Measurements from ENCODE around the gene CACNA2D3. TPM values are rescaled to one million over a fixed set of nuclear protein-coding genes. Genes with fewer than 3 reads are reported as not detected.

CACNA2D3 gene
- total RNA-seq, 1 experiment from 2014 or later: 6.1 TPM

- no peak for DNase-seq (ENCODE audit: low read depth)
- in situ Hi-C loops (cut with HindIII; ENCODE audit: low pct_unique_long_range_greater_than_20kb, low sequenced_read_pairs): no loop called here
Observed at GRCh38 chr3:54123003-54123775, 837 bp downstream of the CACNA2D3 start.

GRCh38 chr3:54123776-54124196, 1.4 kb downstream of the CACNA2D3 start:
- in situ Hi-C loops (cut with HindIII; ENCODE audit: low pct_unique_long_range_greater_than_20kb, low sequenced_read_pairs): no loop called here
- no peak for DNase-seq (ENCODE audit: low read depth)

- DNase-seq (ENCODE audit: low read depth): no peak
- in situ Hi-C loops (cut with HindIII; ENCODE audit: low pct_unique_long_range_greater_than_20kb, low sequenced_read_pairs): no loop called here
Observed at GRCh38 chr3:54125300-54125699, 2.9 kb downstream of the CACNA2D3 start.

- in situ Hi-C loops (cut with HindIII; ENCODE audit: low pct_unique_long_range_greater_than_20kb, low sequenced_read_pairs): no loop called here
- no peak for DNase-seq (ENCODE audit: low read depth)
Observed at GRCh38 chr3:54126551-54126950, 4.2 kb downstream of the CACNA2D3 start.

GRCh38 chr3:54127499-54128056, 5.2 kb downstream of the CACNA2D3 start:
- in situ Hi-C loops (cut with HindIII; ENCODE audit: low pct_unique_long_range_greater_than_20kb, low sequenced_read_pairs): no loop called here
- no peak for DNase-seq (ENCODE audit: low read depth)

GRCh38 chr3:54131026-54131605, 8.8 kb downstream of the CACNA2D3 start:
- in situ Hi-C loops (cut with HindIII; ENCODE audit: low pct_unique_long_range_greater_than_20kb, low sequenced_read_pairs): no loop called here
- DNase-seq (ENCODE audit: low read depth): no peak

- in situ Hi-C loops (cut with HindIII; ENCODE audit: low pct_unique_long_range_greater_than_20kb, low sequenced_read_pairs): no loop called here
- no peak for DNase-seq (ENCODE audit: low read depth)
Observed at GRCh38 chr3:54131890-54132289, 9.5 kb downstream of the CACNA2D3 start.

- DNase-seq (ENCODE audit: low read depth): no peak
- in situ Hi-C loops (cut with HindIII; ENCODE audit: low pct_unique_long_range_greater_than_20kb, low sequenced_read_pairs): no loop called here
Observed at GRCh38 chr3:54132685-54133084, 10.3 kb downstream of the CACNA2D3 start.

- in situ Hi-C loops (cut with HindIII; ENCODE audit: low pct_unique_long_range_greater_than_20kb, low sequenced_read_pairs): no loop called here
- no peak for DNase-seq (ENCODE audit: low read depth)
Observed at GRCh38 chr3:54133196-54133595, 10.8 kb downstream of the CACNA2D3 start.

- no peak for DNase-seq (ENCODE audit: low read depth)
- in situ Hi-C loops (cut with HindIII; ENCODE audit: low pct_unique_long_range_greater_than_20kb, low sequenced_read_pairs): no loop called here
Observed at GRCh38 chr3:54134155-54134554, 11.8 kb downstream of the CACNA2D3 start.

- in situ Hi-C loops (cut with HindIII; ENCODE audit: low pct_unique_long_range_greater_than_20kb, low sequenced_read_pairs): no loop called here
- DNase-seq (ENCODE audit: low read depth): no peak
Observed at GRCh38 chr3:54134713-54135112, 12.4 kb downstream of the CACNA2D3 start.

GRCh38 chr3:54137311-54137710, 15.0 kb downstream of the CACNA2D3 start:
- DNase-seq (ENCODE audit: low read depth): no peak
- in situ Hi-C loops (cut with HindIII; ENCODE audit: low pct_unique_long_range_greater_than_20kb, low sequenced_read_pairs): no loop called here

- no peak for DNase-seq (ENCODE audit: low read depth)
- in situ Hi-C loops (cut with HindIII; ENCODE audit: low pct_unique_long_range_greater_than_20kb, low sequenced_read_pairs): no loop called here
Observed at GRCh38 chr3:54138937-54139547, 16.7 kb downstream of the CACNA2D3 start.

- in situ Hi-C loops (cut with HindIII; ENCODE audit: low pct_unique_long_range_greater_than_20kb, low sequenced_read_pairs): no loop called here
- no peak for DNase-seq (ENCODE audit: low read depth)
Observed at GRCh38 chr3:54139630-54140029, 17.3 kb downstream of the CACNA2D3 start.

GRCh38 chr3:54144284-54144683, 21.9 kb downstream of the CACNA2D3 start:
- DNase-seq (ENCODE audit: low read depth): no peak
- in situ Hi-C loops (cut with HindIII; ENCODE audit: low pct_unique_long_range_greater_than_20kb, low sequenced_read_pairs): no loop called here

GRCh38 chr3:54146506-54147239, 24.3 kb downstream of the CACNA2D3 start:
- in situ Hi-C loops (cut with HindIII; ENCODE audit: low pct_unique_long_range_greater_than_20kb, low sequenced_read_pairs): no loop called here
- no peak for DNase-seq (ENCODE audit: low read depth)

- DNase-seq (ENCODE audit: low read depth): no peak
- in situ Hi-C loops (cut with HindIII; ENCODE audit: low pct_unique_long_range_greater_than_20kb, low sequenced_read_pairs): no loop called here
Observed at GRCh38 chr3:54150864-54151467, 28.6 kb downstream of the CACNA2D3 start.

GRCh38 chr3:54153477-54153876, 31.1 kb downstream of the CACNA2D3 start:
- in situ Hi-C loops (cut with HindIII; ENCODE audit: low pct_unique_long_range_greater_than_20kb, low sequenced_read_pairs): no loop called here
- DNase-seq (ENCODE audit: low read depth): no peak
